ENCODE results near the gene PNKP.

- TF ChIP-seq CTCF (IDR thresholded peaks at IDR 0.05) (no peak), POLR2A (IDR thresholded peaks at IDR 0.05) (no peak)
Measured at GRCh38 chr19:49831592-49831991, 35.8 kb downstream of the PNKP start.
